Activated naive CD8-positive, alpha-beta T cell treated with anti-CD3 and anti-CD28 coated beads, Interleukin-2, amount 50 U/mL, for 16 hours (primary cell): Measurements from ENCODE around the gene GOLT1A.
"Not testable (repeated sequence)": the region's sequence is repeated elsewhere in the genome, so short reads cannot be mapped to it uniquely, and the experiment has no call there.

ENCODE experiments used
- DNase-seq: peaks from one replicate; pipeline ENCODE4 v3.0.0-alpha.2; 2020; ENCODE audit warnings: low read depth, low spot score

GOLT1A gene

DNA sequence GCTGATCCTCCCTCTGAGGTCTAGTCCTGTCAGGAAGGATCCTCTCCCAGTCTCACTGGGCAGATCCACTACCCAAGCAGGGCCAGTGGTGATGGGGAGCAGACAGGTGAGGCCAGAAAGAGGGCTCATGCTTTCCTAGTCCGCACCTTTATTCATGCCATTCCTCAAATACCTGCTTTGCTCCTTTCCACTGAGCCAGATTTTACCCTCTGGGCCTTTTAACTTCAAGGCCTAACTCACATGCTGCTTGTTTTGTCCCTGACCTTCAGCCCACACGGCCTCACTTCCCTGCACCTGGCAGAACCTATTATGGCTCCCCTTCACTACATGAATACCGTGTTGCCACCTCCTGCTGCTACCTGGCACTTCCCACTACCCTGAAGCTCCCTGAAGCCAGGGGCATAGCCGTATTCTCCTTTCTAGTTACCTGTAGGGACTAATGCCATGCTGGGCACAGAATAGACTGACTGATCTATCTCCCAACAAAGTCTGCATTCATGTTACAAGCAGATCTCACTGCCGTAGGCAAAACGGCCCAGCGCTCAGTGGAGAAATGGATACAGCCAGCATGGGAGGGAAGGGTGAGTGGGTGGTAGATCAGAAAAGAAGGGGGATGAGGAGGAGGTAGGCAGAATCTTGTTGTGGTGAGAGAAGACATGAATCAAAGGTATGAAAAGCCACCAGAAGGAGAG is 36.1 kb upstream of the GOLT1A start:
- no peak for DNase-seq

DNA sequence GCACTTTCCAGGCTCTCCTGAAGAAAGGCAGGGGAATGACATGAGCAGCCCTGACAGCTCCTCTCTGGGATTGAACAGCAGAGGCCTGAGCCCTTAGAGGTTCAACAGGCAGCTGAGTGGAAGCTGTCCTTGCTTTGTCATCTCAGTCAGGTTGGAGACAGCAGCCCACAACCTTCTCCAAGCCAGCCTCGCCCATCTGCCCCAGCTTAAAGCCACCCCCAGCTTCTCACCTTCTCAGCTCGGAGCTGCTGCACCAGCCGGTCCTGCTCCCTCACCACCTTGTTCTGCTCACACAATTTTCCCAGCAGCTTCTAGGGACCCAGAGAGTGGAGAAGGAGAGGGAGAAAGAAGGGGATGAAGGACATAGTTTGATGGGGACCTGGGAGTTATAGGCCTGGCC is 35.2 kb upstream of the GOLT1A start:
- DNase-seq = no peak

DNA sequence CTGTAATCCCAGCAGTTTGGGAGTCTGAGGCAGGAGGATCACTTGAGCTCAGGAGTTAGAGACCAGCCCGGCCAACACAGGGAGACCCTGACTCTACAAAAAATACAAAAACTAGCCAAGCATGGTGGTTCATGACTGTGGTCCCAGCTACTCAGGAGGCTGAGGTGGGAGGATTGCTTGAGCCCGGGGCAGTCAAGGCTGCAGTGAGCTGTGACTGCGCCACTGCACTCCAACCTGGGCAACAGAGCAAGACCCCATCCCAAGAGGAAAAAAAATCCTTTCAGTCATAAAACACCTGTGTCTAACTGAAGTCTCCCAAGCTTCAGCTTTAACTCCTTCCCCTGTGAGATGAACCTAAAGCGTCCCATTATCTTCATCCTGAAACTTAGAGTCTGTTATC is 33.1 kb upstream of the GOLT1A start:
- no peak for DNase-seq

DNA sequence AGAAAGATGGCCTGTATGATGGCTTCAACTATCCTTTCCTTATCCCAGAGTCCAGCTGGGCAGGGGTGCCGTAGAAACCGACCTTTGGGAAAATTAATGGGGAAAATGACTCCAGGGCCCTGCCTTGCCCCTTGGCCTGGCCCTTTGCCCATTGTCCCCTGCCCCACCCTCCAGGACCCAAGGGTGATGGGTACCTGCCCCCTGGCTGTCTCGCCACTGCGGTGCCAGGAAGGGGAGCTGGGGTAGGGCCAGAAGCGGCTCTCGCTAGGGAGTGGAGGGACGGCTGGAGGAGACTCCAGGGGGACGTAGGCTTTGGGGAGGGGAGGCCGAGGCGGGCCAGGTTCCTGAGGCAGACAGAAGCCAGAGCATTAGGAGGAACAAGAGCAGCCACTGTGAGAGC is 29.1 kb upstream of the GOLT1A start:
- DNase-seq = no peak

DNA sequence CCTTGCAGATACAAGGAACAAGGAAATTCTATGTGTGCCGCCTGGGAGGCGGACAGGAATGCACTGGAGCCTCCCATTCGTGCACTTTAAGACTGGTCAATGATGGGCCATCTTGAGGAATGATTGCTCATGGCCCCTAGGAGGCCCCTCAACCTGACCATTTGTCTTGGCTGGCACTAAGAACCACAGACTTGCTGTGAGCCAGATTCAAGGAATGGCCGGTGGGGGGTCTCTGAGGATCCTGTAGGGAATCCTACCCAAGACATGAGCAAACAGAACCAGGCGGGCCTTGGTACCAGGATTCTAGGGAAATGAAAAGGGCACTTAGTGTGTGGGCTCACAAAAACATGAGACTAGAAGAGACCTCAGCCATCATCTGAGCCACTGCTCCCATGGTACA is 28.1 kb upstream of the GOLT1A start:
- DNase-seq = no peak

DNA sequence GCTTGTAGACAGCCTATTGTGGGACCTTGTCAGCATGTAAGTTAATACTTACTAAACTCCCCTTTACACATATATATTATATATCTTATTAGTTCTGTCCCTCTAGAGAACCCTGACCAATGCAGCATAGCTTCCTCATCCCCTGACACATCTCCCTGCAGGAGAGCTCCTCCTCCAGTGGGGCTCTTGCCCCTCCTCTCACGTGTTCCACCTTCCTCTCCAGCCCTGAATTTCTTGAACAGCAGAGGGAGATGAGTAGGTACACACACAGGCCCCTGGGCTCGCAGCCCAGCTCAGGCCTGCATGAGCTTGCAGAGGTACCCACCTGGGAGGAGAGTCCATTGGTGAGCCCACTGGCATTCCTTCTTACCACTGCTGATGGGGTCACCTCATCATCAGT is 27.3 kb upstream of the GOLT1A start:
- no peak for DNase-seq

DNA sequence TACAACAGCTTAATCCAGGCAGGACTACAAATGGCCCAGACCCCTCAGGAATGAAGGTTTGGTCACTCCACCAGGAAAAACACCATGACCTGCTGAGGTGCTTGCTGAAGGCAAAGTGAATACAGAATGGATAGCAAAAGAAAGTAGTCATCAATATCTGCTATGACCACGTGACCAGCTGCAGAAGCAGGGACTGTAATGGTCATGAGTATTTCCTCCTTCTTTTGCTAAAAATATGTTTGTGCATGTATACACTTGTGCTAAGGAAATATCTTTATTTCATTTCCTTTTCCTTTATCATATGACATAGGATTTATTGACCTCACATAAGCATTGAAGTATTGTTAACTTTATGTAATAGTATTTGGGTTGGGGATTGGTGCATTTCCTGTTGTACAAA is 26.4 kb upstream of the GOLT1A start:
- DNase-seq = no peak

DNA sequence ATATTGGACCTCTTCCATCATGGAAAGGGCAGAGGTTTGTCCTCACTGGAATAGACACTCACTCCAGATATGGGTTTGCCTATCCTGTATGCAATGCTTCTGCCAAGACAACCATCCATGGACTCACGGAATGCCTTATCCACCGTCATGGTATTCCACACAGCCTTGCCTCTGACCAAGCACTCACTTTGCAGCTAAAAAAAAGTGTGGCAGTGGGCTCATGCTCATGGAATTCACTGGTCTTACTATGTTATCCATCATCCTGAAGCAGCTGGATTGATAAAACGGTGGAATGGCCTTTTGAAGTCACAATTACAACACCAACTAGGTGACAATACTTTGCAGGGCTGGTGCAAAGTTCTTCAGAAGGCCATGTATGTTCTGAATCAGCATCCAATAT is 25.6 kb upstream of the GOLT1A start:
- not testable (repeated sequence) for DNase-seq

DNA sequence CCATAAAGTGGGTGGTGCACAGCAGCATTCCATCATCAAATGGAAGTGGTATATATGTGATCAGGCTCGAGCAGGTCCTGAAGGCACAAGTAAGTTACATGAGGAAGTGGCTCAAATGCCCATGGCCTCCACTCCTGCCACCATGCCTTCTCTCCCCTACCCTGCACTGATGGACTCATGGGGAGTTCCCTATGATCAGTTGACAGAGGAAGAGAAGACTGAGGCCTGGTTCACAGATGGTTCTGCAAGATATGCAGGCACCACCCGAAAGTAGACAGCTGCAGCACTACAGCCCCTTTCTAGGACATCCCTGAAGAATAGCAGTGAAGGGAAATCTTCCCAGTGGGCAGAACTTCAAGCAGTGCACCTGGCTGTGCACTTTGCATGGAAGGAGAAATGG is 24.7 kb upstream of the GOLT1A start:
- not testable (repeated sequence) for DNase-seq

DNA sequence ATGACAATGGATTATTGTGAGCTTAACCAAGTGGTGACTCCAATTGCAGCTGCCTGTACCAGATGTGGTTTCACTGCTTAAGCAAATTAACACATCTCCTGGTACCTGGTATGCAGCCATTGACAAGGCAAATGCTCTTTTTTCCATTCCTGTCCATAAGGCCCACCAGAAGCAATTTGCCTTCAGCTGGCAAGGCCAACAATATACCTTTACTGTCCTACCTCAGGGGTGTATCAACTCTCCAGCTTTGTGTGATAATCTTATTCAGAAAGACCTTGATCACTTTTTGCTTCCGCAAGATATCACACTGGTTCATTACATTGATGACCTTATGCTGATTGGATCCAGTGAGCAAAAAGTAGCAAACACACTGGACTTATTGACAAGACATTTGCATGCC is 23.7 kb upstream of the GOLT1A start:
- not testable (repeated sequence) for DNase-seq

DNA sequence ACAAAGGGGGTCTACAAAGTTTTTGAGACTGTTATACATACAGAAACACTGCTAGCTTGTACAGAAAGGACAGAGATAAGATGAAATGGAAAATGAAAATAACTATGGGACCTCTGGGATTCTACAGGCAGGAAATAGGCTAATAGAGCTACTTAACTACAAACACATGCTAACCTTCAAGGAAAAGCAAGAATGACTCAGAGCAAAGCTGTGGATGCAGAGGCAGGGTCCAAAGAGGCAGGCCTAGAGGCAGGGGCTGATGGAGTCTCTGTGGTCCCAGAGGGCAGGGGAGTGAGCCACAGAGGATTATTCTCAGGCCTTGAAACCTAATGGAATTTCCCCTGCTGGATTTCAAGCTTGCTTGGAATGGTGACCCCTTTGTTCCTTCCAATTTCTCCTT is 18.7 kb upstream of the GOLT1A start:
- DNase-seq = no peak

DNA sequence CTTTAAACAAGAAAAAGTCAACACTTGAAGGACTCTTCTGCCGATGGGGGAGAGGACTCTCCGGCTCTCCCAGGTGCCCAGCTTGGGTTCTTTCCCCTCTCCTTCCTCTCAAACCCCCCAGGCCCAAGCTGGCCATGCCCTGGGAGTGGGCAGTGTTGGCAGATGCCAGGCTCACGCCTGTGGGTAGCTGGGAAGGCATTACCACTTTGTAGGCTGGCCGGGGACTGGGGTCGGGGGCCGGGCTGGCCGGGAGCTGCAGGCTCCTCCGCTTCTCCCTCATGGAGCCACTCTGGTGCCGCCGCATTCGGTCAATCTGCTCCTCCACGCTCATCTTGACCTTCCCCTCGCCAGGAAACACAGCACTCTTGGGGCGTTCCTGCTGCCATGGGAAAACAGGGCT is 16.4 kb upstream of the GOLT1A start:
- DNase-seq = no peak

DNA sequence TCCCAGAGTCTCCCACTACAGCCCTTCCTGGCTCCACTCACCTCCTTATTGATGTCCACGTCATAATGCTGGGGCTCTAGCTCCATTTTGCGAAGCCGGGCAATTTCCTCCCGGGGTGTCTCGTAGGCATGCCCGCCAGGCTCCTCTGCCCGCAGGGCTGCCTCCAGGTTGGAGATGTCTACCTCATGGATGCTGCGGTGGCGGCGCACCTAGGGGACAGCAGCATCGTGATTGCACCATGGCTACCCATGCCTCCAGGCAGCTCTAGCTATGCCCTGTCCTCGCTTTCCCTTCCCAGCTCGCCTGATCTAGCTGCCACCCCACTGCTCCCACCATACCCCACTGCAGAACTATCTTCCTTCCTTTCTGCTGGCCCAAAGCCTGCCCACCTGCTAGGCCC is 15.1 kb upstream of the GOLT1A start:
- no peak for DNase-seq

DNA sequence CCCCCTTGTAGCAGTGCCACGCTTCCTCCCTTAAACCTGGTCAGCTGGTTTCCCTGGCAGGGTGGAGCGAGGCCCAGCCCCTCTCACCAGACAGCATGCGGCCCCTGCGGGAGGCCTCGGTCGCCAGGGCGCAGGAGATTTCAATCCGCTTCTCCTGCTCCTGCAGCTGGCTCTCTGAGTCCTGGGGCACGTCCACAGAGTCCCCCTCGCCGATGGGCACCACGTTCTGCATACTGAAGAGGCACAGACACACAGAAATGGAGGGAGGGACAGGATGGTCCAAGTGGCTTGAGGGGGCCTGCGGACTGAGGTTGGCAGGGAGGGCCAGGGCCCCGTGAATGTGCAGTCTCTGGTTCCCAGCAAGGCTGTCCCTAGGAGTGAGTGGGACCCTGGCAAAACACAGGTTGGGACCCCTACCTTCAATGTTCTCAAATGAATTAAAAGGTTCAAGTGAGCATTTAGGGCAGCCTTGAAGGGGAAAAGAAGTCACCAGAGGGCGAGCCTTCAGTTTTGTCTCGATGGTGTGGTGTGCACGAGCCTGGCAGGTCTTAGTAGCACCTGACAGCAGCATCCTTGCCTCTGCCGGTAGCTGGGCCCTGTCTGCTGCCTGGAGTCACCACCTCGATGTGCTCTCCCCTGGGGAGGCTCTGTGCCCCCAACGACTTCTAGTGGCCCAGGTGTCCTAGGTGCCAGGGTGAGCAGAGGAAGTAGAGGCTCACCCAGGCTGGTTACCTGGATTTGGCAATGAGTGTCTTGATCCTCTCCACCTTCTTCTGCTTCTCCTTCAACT is 14.4 kb upstream of the GOLT1A start:
- no peak for DNase-seq

DNA sequence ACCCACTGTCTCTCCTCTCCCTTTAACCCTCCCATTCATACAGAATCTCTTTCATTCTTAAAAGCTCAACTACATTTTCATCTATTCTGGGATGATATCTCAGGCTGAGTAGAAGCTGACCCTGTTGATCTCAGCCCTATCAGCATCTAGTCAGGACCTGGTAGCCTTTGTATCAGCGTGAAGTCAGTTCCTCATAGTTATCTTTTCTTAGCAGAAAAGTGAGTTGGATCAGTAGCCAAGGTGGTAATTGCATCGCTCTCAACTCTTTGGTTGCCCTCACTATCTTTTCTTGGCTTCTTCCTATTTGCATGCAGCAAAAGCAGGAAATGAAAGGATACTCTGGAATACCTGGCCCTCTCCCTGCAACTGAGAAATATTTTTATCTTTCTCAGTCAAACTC is 13.6 kb upstream of the GOLT1A start:
- no peak for DNase-seq

DNA sequence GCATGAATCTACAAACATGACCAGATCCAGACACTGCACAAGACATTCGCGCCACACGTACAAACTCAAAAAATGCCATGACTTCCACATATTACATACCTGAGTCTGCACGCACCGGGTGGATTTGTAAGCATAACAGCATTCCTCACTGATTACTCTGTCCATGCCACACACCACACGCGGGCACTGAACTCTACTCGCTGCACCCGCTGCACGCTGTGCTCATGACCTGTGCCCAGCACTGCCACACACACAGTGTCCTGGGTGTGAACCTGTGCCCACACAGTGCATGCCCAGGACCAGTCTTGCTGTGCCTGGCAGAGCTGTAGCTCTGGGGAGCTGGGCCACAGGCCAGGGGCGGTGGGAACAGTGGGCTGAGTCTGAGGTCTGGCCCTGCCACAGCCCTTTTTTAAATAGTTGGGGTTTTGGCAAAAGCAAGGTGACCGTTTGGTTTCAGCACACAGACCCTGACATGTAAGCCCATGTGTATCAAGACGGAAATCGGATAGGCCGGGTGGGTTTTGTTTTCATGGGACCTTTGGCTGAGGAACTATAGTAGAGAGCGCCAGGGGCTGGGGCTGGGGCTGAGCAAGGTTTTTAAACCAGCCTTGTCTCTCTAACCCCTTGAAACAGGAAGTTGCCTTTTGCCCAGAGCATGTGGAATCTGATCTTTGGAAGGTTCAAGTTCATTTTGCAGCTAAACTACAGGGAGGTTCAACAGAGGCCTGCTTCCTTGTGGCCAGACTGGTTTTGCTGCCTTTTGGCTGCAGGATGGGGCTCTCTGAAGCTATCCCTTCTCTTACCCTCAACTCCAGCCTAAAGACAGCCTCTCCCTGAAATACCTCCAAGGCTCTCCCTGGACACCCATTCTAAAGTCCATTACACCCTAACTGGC is 12.3 kb upstream of the GOLT1A start:
- no peak for DNase-seq

DNA sequence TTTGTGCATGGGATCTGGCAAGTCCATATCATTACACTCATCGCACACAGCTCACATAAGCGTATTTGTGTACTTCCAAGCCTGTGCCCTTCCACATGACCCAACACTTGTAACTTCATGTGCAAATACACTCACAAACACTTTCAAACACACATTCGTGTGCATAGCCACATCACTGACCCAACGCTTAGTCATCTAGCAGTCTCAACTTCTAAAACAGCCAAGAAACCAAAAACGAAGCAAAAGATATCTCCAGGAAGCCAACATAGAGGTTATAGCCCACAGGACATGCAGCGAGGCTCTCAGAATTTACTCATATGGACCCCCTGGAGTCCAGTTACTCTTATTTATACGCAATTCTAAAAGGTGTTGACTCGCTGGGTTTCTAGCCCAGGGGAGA is 10.9 kb upstream of the GOLT1A start:
- no peak for DNase-seq

DNA sequence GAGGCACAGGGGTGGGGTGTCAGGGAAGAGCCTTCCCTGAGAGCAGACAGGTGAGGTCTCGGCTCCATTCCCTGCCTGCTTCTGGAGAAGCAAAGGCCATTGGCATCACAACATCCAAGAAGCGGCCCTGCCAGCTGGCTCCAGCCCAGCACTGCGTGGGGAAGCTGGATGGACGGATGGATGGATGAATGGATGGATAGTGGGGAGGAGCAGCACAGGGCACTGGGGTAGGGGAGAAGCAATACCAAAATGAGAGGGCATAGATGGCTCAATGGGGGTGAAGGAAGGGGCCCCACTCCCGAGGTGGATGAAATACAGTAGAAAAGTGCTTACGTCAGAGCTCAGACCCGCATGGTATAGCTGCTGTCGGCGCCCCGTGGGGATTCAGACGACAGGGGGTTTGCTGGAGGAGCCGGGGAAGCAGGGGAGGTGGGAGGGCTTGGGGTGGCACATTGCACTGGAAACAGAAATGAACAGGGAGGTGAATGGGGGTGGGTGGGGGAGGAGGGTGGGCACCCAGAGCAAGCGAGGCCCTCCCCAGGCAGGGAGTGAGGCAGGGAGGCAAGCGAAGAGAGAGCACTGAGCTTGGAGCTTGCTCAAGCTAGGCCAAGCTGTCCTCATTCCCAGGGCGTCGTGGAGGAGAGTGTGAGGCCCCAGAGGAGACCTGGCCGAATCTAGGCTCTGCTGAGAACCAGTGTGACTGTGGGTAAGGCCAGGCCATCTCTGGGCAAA is 9.5 kb upstream of the GOLT1A start:
- no peak for DNase-seq

DNA sequence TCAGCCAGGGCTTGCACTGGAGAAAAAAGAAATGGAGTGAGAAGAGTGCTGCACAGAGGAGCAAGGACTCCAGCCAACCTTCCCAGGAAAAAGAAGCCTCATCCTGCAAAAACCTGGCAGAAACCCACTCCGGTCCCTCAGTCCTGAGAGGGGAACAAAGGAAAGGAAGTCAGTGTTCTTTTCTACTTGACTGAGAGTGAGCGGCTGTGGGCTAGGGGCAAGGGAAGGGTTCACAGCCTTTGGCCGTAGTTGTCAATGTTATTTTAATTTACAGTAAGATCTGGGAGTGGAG is 8.9 kb upstream of the GOLT1A start:
- DNase-seq = no peak

DNA sequence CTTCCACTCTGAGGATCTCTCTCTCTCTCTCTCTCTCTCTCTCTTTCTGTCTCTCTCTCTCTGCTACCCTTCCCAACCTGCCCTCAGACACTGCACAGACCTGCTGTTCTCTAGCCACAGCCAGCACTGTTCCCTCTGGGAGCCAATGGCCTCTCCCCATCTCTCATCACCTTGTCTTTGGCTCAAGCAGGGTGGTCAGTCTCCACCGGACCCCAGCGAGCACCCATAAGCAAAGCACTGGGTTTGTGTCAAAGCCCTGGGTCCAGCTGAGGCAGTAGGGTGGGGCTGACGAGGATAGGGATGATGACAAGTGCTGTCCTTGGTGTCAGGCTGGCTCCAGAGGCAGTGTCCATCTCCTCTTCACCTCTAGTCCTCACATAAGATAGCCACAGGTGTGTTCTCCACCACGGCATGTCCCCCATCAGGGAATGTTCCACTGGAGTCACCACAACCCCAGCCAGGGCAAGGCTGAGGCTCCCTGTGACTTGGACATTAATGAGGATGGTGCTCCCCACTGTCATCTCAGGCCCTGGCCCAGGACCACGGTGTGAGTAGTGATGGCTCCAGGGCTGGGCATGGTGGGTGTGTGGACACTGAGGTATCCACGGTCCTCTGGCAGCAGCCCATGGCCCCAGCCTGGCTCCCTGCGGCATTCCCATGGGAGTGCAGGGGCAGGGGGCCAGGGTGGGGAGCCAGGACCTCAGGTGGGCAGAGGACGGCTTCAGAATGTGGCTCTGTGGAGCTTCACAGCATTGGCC is 8.4 kb upstream of the GOLT1A start:
- no peak for DNase-seq

DNA sequence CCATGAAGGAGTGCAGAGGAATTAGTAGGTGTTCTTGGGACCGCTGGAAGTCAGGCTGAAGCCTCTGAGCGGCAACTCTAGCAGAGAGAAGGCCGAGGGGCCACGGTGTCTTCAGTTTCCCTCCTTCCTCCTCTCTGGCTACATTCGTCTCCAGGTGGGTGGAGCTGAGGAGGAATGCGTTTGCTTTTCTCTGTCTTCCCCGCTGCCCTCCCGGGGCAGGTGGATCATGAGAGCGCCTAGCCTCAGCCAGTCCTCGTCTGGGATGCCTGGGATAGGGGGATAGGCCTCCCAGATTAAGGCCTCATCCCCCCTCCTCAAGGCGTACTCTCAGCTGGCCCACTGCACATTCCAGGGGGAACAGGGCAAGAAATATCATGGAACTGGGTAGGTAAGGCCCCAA is 7.5 kb upstream of the GOLT1A start:
- DNase-seq = no peak
